ENCODE data around the gene SPAG7. TPM values are rescaled to one million over a fixed set of nuclear protein-coding genes. Genes with fewer than 3 reads are reported as not detected.
"Not testable (repeated sequence)": the region's sequence is repeated elsewhere in the genome, so short reads cannot be mapped to it uniquely, and the experiment has no call there.

The SPAG7 gene
- total and polyA plus RNA-seq, 2 experiments from 2014 or later: 64.3 to 194 TPM

DNA sequence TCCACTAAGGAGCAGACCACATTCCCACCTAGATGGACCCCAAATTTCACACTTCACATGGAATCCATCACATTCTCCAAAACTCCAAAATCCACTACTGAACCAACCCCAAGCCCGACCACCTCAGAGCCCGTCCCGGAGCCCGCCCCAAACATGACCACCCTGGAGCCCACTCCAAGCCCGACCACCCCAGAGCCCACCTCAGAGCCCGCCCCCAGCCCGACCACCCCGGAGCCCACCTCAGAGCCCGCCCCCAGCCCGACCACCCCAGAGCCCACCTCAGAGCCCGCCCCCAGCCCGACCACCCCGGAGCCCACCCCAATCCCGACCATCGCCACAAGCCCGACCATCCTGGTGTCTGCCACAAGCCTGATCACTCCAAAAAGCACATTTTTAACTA lies 34.0 kb downstream of the SPAG7 start:
- H3K9me3 ChIP-seq (ENCODE audit: low read depth): no peaks in the 10 kb centered on the region
- H2AFZ ChIP-seq: no peak overlapping the region
- H3K27me3 ChIP-seq: no peaks in the 10 kb centered on the region
- H3K4me2 ChIP-seq: no peak overlapping the region
- no peaks in the 10 kb centered on the region for H3K36me3 ChIP-seq (replicated peaks; ENCODE audit: insufficient read depth, low read depth)
- no peaks in the 10 kb centered on the region for H4K20me1 ChIP-seq (ENCODE audit: insufficient read depth, poor library complexity, severe bottlenecking)
- H3K79me2 ChIP-seq: peaks cover 15% of the 10 kb centered on the region
- H3K27ac ChIP-seq: no peak overlapping the region
- H3K4me1 ChIP-seq (ENCODE audit: insufficient read depth): peaks cover 6% of the 10 kb centered on the region
- WGBS (ENCODE audit: low lambda C conversion rate, missing lambda C conversion rate): 91% methylated on average over 9 of the region's 16 CpGs
- H3K9me2 ChIP-seq (replicated peaks; ENCODE audit: insufficient read depth): no peaks in the 10 kb centered on the region
- no peak overlapping the region for H3K4me3 ChIP-seq
- no peak for DNase-seq (ENCODE audit: low spot score)
- TF ChIP-seq EZH2phosphoT487 (IDR thresholded peaks at IDR 0.05; ENCODE audit: low read depth, severe bottlenecking, unreplicated experiment): no peak
- no peak for TF ChIP-seq EZH2 (IDR thresholded peaks at IDR 0.05; ENCODE audit: borderline replicate concordance)
- TF ChIP-seq, protein P1, sequence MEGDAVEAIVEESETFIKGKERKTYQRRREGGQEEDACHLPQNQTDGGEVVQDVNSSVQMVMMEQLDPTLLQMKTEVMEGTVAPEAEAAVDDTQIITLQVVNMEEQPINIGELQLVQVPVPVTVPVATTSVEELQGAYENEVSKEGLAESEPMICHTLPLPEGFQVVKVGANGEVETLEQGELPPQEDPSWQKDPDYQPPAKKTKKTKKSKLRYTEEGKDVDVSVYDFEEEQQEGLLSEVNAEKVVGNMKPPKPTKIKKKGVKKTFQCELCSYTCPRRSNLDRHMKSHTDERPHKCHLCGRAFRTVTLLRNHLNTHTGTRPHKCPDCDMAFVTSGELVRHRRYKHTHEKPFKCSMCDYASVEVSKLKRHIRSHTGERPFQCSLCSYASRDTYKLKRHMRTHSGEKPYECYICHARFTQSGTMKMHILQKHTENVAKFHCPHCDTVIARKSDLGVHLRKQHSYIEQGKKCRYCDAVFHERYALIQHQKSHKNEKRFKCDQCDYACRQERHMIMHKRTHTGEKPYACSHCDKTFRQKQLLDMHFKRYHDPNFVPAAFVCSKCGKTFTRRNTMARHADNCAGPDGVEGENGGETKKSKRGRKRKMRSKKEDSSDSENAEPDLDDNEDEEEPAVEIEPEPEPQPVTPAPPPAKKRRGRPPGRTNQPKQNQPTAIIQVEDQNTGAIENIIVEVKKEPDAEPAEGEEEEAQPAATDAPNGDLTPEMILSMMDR (IDR thresholded peaks at IDR 0.05; ENCODE audit: poor library complexity): no peak

DNA sequence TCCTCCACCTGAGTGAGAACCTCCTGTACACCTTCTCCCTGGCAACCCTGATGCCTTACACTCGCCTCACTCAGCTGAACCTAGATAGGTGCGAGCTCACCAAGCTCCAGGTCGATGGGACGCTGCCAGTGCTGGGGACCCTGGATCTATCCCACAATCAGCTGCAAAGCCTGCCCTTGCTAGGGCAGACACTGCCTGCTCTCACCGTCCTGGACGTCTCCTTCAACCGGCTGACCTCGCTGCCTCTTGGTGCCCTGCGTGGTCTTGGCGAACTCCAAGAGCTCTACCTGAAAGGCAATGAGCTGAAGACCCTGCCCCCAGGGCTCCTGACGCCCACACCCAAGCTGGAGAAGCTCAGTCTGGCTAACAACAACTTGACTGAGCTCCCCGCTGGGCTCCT lies 34.9 kb downstream of the SPAG7 start:
- H3K27ac ChIP-seq: no peak overlapping the region
- H2AFZ ChIP-seq: no peak overlapping the region
- no peak overlapping the region for H3K4me3 ChIP-seq
- H3K79me2 ChIP-seq: peaks cover 6% of the 10 kb centered on the region
- H3K36me3 ChIP-seq (replicated peaks; ENCODE audit: insufficient read depth, low read depth): no peaks in the 10 kb centered on the region
- no peaks in the 10 kb centered on the region for H3K9me3 ChIP-seq (ENCODE audit: low read depth)
- no peaks in the 10 kb centered on the region for H3K9me2 ChIP-seq (replicated peaks; ENCODE audit: insufficient read depth)
- H4K20me1 ChIP-seq (ENCODE audit: insufficient read depth, poor library complexity, severe bottlenecking): no peaks in the 10 kb centered on the region
- H3K4me1 ChIP-seq (ENCODE audit: insufficient read depth): no peaks in the 10 kb centered on the region
- WGBS (ENCODE audit: low lambda C conversion rate, missing lambda C conversion rate): 88% methylated on average over 12 of the region's 12 CpGs
- TF ChIP-seq EZH2phosphoT487 (IDR thresholded peaks at IDR 0.05; ENCODE audit: low read depth, severe bottlenecking, unreplicated experiment) (no peak), EZH2 (IDR thresholded peaks at IDR 0.05; ENCODE audit: borderline replicate concordance) (no peak)
- TF ChIP-seq, protein P1 (IDR thresholded peaks at IDR 0.05; ENCODE audit: poor library complexity): no peak
- no peak overlapping the region for H3K4me2 ChIP-seq
- DNase-seq (ENCODE audit: low spot score): no peak
- H3K27me3 ChIP-seq: no peaks in the 10 kb centered on the region

DNA sequence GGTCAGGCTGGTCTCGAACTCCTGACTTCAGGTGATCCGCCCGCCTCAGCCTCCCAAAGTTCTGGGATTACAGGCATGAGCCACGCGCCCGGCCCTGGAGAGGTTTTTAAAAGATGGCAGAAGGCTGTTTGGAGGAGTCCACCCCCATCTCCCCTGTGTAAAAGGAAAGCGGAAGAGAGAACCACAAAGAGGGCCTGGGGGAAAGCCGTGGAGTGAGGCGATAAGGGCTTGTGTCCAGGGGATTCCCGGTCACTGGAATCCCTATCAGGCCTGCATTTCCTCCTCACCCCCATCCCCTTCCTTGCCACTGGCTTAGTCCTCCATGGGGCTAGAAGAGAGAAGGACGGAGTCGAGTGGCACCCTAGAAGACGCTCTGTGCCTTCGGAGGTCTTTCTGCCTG lies 35.7 kb downstream of the SPAG7 start, which contains the start of gene GP1BA:
TSS of gene GP1BA (plus strand) at position 315 of the 400 bp plus-strand sequence. CDS start 328 bp downstream, outside the sequence.
- Histone ChIP-seq H3K4me3 (no peak within 1 kb of the TSS), H4K20me1 (ENCODE audit: insufficient read depth, poor library complexity, severe bottlenecking) (no peaks in the 10 kb centered on the region), H3K4me1 (ENCODE audit: insufficient read depth) (no peaks in the 10 kb centered on the region), H3K27ac (no peak within 1 kb of the TSS), H3K36me3 (replicated peaks; ENCODE audit: insufficient read depth, low read depth) (no peaks in the 10 kb centered on the region), H3K79me2 (no peaks in the 10 kb centered on the region), H3K9me2 (replicated peaks; ENCODE audit: insufficient read depth) (no peaks in the 10 kb centered on the region), H2AFZ (no peak within 1 kb of the TSS), H3K4me2 (no peak within 1 kb of the TSS), H3K9me3 (ENCODE audit: low read depth) (no peaks in the 10 kb centered on the region), H3K27me3 (no peaks in the 10 kb centered on the region)
- 95% methylated on average over 14 of the region's 14 CpGs for WGBS (ENCODE audit: low lambda C conversion rate, missing lambda C conversion rate)
- TF ChIP-seq, protein P1 (IDR thresholded peaks at IDR 0.05; ENCODE audit: poor library complexity): no peak
- no peak for TF ChIP-seq EZH2phosphoT487 (IDR thresholded peaks at IDR 0.05; ENCODE audit: low read depth, severe bottlenecking, unreplicated experiment)
- TF ChIP-seq EZH2 (IDR thresholded peaks at IDR 0.05; ENCODE audit: borderline replicate concordance): no peak
- no peak for DNase-seq (ENCODE audit: low spot score)

DNA sequence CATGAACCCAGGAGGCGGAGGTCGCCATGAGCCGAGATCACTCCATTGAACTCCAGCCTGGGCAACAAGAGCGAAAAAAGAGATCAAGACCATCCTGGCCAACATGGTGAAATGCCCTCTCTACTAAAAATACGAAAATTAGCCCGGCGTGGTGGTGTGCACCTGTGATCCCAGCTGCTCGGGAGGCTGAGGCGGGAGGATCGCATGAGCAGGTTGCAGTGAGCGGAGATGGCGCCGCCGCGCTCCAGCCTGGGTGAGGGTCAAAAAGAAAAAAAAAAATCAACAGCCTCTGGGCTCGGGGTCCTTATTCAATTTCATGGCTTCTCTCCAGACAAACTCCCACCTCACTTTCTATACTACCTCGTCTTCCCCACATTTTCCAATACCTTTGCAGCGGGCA lies 38.7 kb downstream of the SPAG7 start:
- no peak for DNase-seq (ENCODE audit: low spot score)
- no peaks in the 10 kb centered on the region for H3K4me1 ChIP-seq (ENCODE audit: insufficient read depth)
- H3K4me2 ChIP-seq: no peak overlapping the region
- H3K27ac ChIP-seq: no peak overlapping the region
- over 99% methylated on average over 18 of the region's 18 CpGs for WGBS (ENCODE audit: low lambda C conversion rate, missing lambda C conversion rate)
- H3K79me2 ChIP-seq: no peaks in the 10 kb centered on the region
- H3K9me2 ChIP-seq (replicated peaks; ENCODE audit: insufficient read depth): no peaks in the 10 kb centered on the region
- no peaks in the 10 kb centered on the region for H3K9me3 ChIP-seq (ENCODE audit: low read depth)
- H3K4me3 ChIP-seq: no peak overlapping the region
- TF ChIP-seq, protein P1 (IDR thresholded peaks at IDR 0.05; ENCODE audit: poor library complexity): no peak
- TF ChIP-seq EZH2phosphoT487 (IDR thresholded peaks at IDR 0.05; ENCODE audit: low read depth, severe bottlenecking, unreplicated experiment): no peak
- no peak for TF ChIP-seq EZH2 (IDR thresholded peaks at IDR 0.05; ENCODE audit: borderline replicate concordance)
- H4K20me1 ChIP-seq (ENCODE audit: insufficient read depth, poor library complexity, severe bottlenecking): no peaks in the 10 kb centered on the region
- no peaks in the 10 kb centered on the region for H3K36me3 ChIP-seq (replicated peaks; ENCODE audit: insufficient read depth, low read depth)
- H3K27me3 ChIP-seq: no peaks in the 10 kb centered on the region
- H2AFZ ChIP-seq: no peak overlapping the region

DNA sequence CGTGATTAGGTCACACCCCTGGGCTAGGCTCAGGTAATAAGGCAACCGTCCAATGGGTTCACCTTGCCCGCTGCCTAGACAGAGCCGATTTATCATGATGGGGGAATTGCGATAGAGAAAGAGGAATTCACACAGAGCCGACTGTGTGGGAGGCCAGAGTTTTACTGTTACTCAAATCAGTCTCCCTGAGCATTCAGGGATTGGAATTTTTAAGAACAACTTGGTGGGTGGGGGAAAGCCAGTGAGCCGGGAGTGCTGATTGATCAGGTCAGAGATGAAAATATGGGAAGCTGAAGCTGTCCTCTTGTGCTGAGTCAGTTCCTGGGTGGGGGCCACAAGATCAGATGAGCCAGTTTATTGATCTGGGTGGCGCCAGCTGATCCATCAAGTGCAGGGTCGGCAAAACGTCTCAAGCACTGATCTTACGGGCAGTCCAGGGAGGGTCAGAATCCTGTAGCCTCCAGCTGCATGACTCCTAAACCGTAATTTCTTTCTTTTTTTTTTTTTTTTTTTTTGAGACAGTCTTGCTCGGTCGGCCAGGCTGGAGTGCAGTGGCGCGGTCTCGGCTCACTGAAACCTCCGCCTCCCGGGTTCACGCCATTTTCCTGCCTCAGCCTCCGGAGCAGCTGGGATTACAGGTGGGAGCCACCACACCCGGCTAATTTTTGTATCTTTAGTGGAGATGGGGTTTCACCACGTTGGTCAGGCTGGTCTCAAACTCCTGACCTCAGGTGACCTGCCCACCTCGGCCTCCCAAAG lies 40.9 kb downstream of the SPAG7 start:
- WGBS (ENCODE audit: low lambda C conversion rate, missing lambda C conversion rate): 93% methylated on average over 18 of the region's 24 CpGs
- H3K36me3 ChIP-seq (replicated peaks; ENCODE audit: insufficient read depth, low read depth); H3K9me3 ChIP-seq (ENCODE audit: low read depth); H3K4me1 ChIP-seq (ENCODE audit: insufficient read depth); H2AFZ ChIP-seq; H3K9me2 ChIP-seq (replicated peaks; ENCODE audit: insufficient read depth); H3K4me2 ChIP-seq; H3K27ac ChIP-seq; DNase-seq (ENCODE audit: low spot score); H3K79me2 ChIP-seq; H3K4me3 ChIP-seq; H4K20me1 ChIP-seq (ENCODE audit: insufficient read depth, poor library complexity, severe bottlenecking); H3K27me3 ChIP-seq: not testable (repeated sequence)
